GM19455 (cell line): ENCODE results near the gene CD200R1L.
"Not testable (repeated sequence)": the region's sequence is repeated elsewhere in the genome, so short reads cannot be mapped to it uniquely, and the experiment has no call there.

Experiments
- ATAC-seq: cut with Tn5 transposase; IDR thresholded peaks from one replicate; pipeline ENCODE4 v1.9.1; 2021; ENCODE audit not compliant: unreplicated experiment

The CD200R1L gene, protein sequence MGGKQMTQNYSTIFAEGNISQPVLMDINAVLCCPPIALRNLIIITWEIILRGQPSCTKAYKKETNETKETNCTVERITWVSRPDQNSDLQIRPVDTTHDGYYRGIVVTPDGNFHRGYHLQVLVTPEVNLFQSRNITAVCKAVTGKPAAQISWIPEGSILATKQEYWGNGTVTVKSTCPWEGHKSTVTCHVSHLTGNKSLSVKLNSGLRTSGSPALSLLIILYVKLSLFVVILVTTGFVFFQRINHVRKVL

DNA sequence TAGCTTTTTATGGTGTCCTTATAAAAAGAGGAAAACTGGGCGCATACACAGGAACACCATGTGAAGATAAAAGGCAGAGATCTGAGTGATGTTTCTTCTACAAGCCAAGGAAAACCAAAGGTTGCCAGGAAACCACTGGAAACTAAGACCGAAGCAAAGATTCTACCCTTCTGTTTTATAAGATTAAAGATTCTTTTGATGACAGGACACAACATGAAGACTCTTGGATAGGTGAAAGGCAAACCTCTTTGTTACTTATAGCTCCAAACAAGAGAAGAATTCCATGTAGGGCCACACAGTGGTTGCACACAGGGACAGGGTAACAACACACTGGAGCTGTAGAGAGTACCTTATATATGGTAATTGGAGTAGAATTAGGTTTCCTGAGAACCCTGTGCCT, at the start of gene CD200R1L:
Gene CD200R1L (minus strand): TSS at position 101 of the 400 bp plus-strand sequence. CDS start 17,497 bp downstream, outside the sequence.
- no peak for ATAC-seq

DNA sequence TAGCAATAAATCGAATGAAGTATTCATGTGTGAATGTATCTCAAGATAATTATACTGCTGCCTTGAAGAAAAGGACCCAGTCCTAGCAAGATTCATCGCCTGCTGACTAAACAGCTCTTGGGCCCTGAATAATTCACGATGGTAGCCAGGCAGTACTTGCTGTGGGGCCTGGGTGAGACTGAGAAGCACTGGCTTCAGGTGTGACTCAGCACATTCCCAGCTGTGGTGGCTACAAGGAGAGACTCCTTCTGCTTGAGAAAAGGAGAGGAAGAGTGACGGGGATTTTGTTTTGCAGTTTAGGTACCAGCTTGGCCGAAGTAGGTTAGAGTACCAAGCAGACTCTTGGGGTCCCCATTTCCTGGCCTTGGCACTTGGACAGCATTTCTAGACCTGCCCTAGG, 47.6 kb upstream of the CD200R1L start:
- ATAC-seq: no peak

DNA sequence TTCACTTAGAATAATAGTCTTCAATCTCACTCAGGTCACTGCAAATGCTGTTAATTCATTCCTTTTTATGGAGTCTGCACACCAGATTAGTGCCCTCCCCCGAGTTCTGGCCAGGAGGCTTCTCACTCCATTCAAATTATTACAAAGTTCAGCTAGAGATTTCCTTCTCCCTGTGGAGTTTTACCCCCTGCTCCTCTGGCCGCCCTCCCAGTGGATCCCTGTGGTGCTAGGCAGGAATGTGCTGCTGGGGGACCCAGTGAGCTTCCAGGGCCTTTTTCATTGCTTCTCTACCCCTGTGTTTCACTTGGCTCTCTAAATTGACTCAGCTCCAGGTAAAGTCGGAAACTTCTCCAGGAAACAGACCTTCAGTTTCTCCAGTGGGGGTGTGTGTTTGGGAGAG, 42.7 kb upstream of the CD200R1L start:
- no peak for ATAC-seq

DNA sequence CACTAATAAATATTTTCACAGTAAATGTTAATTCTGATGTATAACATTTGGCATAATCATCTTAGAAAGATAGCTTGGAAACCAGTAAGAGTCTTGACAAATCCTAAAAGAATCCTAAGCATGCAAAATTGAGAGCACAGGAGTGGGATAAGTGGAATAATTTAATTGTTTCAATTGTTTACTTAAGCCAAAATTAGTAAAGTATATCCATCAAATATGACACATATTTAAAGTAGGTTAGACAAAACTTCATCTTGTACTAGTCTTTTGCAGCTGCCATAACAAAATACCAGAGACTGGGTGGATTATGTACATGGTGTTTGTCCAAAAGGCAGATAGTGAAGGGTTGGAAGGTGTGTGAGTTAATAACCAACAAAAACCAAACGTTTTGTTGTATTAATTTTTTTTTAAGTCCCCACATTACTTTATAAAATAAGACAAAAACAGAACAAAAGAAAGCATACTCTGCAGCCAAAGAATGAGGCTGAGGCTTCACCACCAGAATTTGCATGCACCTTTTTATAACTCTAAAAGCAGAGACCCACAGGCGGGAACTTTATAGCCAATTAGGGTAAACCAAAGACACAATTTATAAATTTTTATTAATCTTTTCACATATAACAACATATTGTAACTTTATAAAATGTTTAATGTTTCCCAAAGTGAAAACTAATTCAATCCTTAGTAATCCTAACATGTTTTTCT, 41.9 kb upstream of the CD200R1L start:
- ATAC-seq: no peak

DNA sequence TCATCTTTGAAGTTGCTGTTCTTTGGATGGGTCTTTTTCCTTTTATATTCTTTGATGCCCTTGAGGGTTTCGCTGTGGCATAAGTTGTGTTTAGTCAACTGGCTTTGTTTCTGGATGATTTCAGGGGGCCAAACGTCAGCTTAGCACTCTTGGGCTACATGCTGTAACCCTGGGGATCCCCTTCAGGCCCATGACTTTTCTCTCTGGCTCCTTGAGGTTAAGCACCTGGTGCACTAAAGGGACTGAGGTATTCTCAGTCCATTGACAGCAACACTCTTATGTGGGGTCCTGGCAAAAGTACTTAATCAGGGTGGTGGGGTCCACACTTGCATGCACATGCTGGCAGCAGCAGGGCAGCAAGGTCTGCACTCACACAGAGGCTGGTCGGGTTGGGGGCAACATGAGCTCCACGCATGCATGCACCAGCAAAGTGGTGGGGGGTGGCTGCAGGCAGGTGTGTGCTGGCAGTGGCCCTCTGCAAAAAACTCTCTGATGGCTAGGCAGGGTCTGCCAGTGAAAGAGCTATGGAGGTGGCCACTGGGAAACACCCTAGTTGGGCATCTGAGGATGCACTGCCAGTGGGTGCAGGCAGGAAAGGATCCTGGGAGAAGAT, 38.1 kb upstream of the CD200R1L start:
- ATAC-seq: no peak

DNA sequence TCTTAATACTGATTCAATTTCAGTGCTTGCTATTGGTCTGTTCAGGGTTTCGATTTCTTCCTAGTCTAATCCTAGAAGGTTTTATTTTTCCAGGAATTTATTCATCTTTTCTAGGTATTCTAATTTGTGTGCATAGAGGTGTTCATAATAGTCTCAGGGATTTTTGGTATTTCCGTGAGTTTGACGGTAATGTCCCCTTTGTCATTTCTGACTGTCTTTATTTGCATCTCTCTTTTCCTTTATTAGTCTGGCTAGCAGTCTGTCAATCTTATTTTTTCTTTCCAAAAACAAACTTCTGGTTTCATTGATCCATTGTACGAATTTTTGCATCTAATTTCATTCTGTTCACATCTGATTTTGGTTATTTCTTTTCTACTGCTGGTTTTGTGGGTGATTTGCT, 35.2 kb upstream of the CD200R1L start:
- no peak for ATAC-seq

DNA sequence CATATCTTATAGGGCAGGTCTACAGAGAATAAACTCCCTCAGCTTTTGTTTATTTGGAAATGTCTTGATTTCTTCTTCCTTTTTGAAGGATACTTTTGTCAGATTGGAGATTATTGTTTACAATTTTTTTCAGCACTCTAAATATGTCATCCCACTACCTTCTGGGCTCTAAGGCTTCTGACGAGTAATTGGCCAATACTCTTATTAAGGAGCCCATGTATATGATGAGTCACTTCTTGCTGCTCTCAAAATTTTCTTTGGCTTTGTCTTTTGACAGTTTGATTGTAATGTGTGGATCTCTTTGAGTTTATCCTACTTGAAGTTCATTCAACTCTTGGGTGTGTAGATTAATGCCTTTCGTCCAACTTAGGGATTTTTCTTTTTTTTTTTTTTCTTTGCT, 28.9 kb upstream of the CD200R1L start:
- ATAC-seq: no peak

DNA sequence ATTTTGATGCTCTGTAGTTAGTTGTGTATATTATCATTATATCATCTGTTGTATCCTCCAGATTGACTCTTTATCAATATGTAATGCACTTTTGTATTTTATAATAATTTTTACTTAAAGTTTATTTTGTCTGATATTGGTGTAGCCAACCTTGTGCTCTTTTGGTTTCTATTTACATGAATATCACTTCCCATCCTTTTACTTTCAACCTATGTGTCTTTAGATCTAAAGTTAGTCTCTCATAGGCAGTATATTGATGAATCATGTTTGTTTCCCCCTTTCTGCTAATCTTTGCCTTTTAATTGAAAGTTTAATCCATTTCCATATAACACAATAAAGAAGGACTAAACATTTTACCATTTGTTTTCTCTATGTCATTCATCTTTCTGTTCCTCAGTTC, 28.1 kb upstream of the CD200R1L start:
- ATAC-seq: no peak

DNA sequence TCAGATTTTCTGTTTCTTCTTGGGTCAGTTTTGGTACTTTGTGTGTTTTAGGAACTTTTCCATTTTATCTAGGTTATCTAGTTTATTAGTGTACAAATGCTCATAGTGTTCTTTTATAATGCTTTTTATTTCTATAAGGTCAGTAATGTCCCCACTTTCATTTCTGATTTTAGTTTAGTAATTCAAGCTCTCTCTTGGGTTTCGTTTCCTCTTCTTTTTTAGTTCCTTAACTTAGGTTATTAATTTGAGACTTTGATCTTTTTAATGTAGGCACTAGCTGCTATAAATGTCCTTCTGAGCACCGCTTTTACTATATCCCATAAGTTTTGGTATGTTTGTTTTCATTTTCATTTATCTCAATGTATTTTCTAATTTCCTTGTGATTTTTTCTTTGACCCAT, 27.0 kb upstream of the CD200R1L start:
- ATAC-seq: no peak

DNA sequence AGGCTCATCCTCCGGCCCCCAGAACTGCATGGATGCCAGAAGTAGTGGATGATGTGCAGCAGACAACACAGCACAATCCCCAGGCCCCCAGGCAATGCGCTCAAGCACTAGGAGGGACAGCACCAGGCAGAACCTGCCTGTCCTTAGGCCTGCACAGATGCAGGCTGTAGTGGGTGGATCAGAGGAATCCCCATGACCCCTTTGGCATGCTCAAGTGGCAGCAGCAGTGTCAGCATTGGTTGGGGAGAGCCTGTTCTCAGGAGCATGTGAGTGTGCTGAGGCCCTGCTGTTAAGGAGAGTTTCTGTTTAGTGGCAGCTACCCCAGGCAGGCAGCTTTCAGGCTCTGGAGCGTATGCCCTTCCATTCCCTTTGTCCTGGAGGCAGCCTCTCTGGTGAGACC, 25.1 kb upstream of the CD200R1L start:
- no peak for ATAC-seq

DNA sequence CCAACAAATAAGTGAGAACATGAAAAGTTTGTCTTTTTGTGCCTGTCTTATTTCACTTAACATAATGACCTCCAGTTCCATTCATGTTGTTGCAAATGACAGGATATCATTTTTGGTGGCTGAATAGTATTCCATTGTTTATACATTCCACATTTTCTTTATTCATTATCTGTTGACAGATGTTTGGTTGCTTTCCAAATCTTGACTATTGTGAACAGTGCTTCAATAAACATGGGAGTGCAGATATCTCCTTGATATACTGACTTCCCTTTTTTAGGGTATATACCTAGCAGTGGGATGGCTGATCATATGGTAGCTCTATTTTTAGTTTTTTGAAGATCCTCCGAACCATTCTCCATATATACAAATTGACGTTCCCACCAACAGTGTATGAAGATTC, 19.1 kb upstream of the CD200R1L start:
- no peak for ATAC-seq

DNA sequence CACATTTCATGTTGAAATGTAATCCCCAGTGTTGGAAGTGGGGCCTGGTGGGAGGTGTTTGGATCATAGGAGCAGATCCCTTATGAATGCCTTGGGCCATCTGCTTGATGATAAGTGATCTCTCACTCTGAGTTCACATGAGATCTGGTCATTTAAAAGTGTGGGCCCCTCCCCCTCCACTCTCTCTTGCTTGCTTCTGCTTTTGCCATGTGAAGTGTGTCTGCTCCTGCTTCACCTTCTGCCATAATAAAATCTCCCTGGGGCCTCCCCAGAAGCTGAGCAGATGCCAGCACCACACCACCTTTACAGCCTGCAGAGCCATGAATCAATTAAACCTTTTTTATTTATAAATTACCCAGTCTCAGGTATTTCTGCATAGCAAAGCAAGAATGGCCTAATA, 14.2 kb upstream of the CD200R1L start:
- no peak for ATAC-seq

DNA sequence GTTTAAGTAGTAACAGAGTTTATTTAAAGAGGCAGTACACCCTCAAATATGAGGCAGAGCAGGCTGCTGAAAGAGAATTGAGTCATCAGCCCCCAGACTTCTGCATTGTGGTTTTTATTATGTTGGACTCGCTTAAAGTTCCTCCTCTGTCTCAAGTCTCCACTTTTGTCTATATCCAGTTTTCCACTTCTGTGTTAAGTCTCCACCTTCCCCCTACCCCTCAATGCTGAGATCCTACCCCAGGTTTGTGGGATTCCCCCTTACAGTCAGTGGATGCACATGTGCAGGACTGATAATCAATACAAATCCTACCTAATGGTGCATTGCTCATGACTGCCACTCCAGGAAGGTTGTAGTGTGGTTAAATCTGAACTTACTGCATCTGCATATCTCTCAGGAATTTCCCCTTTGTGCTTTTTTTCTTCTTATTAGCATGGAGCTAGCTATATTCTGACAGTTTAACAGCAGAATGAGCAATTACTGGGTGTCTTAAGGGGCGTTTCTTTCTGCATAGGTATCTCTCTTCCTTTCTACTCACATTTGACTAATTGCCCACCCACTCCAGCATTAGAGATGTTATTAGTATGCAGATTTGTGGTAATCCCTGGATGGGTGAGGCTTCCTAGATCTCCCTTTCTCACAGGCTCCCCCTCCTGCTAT, 11.9 kb upstream of the CD200R1L start:
- ATAC-seq: no peak

DNA sequence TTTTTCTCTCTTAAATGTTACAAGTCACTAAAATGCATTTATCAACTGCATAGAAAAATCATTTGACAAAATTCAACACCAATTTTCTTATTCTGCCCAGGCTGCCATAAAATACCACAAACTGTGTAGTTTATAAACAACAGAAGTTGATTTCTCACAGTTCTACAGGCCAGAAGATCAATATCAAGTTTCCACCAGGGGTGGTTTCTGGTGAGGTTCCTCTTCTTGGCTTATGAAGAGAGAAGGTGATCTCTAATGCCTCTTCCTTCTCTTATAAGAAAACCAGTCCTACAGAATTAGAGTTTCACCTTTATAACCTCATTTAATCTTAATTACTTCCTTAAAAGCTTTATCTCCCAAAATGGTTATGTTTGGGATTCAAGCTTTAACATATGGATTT, 10.9 kb upstream of the CD200R1L start:
- ATAC-seq: no peak

DNA sequence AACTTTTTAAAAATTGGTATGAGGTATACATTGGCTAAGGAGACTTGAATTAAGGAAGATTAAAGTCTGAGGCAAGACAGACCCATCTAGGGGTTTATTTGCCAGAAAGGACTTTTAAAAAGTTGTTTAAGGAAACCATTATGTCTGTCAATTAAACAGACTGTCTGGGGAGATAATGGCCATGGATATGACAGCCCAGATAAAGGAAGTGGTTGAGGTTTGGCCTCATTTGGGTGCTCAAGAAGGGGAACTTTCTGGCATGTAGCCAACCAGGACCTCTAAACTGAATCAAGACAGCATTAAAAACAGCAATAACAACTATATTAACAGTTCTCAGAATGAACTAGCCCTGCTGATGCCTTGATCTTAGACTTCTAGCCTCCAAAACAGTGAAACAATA, 9.9 kb upstream of the CD200R1L start:
- ATAC-seq: no peak

DNA sequence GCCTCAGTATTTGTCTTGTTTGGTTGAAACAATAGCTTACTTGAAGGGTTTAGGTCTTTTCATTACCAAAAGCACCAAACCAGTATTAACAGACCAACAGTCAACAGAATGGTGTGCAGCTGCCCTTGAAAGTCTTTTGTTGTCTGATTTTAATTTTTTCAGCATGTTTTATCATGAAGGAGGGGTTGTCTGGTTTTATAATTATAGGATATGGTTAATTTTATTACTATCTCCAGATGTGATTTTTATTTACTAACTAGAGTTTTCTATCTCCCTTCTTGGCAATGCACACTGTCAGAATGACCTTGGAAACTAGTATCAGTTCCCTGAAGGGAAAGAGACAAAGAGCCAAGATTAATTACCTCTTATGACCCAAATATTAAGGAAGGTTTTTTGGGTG, 9.2 kb upstream of the CD200R1L start:
- no peak for ATAC-seq

DNA sequence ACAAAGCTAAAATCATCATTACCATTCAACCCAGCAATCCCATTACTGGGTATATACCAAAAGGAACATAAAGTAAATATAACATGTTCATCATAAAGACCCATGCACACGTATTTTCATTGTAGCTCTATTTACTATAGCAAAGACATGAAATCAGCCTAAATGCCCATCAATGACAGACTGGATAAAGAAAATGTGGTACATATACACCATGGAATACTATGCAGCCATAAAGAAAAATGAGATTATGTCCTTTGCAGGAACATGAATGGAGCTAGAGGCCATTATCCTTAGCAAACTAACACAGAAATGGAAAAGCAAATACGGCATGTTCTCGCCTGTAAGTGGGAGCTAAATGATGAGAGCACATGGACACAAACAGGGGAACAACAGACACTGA, 8.4 kb upstream of the CD200R1L start:
- not testable (repeated sequence) for ATAC-seq

DNA sequence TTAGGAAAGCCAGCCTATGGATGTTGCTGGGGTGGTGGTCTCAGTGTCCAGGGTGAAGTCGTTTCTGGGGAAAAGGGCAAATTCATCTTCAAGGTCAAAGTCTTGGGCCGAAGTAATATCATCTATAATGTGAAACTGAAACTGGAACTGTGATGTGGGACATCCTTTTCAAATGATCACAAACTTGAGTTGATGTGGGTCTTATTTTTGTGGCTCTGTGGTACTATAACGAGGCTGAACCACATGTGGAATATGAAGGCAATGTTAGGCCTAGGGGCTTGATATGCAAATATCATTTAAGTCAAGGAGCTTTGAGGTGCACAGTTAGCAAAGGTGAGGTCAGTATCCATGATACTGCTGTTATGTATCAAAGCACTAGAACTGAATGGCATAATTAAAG, 1.5 kb upstream of the CD200R1L start:
- no peak for ATAC-seq

DNA sequence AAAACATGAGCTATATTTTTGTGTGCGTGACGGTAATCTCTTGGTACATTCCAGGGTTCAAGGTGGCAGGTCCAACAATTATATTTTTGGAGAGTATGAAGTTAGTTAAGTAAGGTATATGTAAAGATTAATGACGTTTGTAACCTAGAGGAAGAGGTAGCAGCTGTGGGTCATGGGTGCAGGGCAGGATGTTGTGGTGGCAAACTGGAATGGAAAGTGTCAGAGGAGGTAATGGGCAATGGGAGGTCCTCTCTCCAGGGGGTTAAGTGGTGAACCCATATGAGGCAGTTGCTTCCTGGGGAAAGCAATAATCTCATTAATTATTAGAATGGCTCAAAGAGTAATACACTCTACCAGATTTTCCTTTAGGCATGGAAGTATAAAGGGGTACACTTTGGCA, 1.0 kb upstream of the CD200R1L start:
- ATAC-seq: no peak

DNA sequence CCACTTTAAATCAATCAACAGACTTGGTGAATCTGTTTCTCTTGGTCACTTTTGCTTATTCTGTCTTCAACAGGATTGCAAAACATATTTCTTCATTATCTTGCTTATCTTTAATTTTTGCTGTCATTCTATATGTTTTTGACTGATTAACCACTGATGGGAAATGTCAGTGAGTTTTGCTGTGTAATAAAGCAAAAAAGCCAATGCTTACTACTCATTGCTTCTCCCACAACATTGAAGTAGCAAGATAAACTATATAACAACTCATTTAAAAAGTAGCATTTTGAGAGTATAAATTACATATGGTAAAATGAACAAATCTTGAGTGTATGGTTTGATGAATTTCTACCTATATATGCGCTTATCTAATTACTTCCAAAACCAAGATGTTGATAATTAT, 892 bp downstream of the CD200R1L start:
- no peak for ATAC-seq

DNA sequence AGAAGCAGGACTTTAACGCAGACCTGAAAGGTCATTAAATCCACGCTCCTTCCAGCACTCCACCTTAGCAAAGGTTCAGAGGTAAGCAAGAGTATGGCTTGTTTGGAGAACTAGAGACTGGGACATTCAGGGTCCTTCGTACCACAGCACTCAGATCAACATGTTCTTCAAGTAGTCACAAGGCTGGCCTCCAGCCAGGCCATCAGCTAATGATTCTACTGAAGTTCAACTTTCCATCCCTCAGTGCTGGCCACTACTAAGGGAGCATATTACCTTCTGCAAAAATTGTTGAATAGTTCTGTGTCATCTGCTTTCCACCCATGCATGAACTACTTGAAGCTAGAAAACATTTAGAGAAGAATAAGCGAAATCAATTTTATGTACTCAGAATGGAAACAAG, 17.6 kb downstream of the CD200R1L start:
- no peak for ATAC-seq
